VCaP (cell line): Measurements from ENCODE around the gene OR5AK2.
"Not testable (repeated sequence)": the region's sequence is repeated elsewhere in the genome, so short reads cannot be mapped to it uniquely, and the experiment has no call there.

ENCODE experiments used
- H3K27ac ChIP-seq: fragments of 450-650 bp; 2 replicates; pipeline ENCODE4 v1.5.1; 2017
- TF ChIP-seq, protein P1 (sequence below): fragments of 450-650 bp; conservative IDR thresholded peaks from 2 replicates; pipeline ENCODE4 v1.5.1; 2017; ENCODE audit warnings: mild to moderate bottlenecking, moderate library complexity

OR5AK2 gene, protein sequence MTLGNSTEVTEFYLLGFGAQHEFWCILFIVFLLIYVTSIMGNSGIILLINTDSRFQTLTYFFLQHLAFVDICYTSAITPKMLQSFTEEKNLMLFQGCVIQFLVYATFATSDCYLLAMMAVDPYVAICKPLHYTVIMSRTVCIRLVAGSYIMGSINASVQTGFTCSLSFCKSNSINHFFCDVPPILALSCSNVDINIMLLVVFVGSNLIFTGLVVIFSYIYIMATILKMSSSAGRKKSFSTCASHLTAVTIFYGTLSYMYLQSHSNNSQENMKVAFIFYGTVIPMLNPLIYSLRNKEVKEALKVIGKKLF

DNA sequence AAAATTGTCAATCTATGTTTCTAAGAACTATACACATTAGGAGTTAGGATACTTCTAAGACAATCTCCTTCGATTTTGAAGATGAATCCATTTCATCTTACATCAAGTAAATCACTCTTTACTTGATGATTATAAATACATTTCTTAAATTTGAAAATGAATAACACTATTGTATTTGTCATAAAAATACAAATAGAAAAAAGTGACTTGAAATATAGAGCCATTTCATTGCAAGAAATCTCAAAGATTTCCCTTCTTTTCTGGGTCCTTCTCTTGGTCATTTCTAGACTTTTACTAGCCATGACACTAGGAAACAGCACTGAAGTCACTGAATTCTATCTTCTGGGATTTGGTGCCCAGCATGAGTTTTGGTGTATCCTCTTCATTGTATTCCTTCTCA is at the start of gene OR5AK2:
OR5AK2 (plus strand) TSS at position 301 of the 400 bp plus-strand sequence; CDS start at position 301, 0 bp downstream.
- H3K27ac ChIP-seq, result no peak within 1 kb of the TSS
- TF ChIP-seq, protein P1, sequence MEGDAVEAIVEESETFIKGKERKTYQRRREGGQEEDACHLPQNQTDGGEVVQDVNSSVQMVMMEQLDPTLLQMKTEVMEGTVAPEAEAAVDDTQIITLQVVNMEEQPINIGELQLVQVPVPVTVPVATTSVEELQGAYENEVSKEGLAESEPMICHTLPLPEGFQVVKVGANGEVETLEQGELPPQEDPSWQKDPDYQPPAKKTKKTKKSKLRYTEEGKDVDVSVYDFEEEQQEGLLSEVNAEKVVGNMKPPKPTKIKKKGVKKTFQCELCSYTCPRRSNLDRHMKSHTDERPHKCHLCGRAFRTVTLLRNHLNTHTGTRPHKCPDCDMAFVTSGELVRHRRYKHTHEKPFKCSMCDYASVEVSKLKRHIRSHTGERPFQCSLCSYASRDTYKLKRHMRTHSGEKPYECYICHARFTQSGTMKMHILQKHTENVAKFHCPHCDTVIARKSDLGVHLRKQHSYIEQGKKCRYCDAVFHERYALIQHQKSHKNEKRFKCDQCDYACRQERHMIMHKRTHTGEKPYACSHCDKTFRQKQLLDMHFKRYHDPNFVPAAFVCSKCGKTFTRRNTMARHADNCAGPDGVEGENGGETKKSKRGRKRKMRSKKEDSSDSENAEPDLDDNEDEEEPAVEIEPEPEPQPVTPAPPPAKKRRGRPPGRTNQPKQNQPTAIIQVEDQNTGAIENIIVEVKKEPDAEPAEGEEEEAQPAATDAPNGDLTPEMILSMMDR, result no peak

DNA sequence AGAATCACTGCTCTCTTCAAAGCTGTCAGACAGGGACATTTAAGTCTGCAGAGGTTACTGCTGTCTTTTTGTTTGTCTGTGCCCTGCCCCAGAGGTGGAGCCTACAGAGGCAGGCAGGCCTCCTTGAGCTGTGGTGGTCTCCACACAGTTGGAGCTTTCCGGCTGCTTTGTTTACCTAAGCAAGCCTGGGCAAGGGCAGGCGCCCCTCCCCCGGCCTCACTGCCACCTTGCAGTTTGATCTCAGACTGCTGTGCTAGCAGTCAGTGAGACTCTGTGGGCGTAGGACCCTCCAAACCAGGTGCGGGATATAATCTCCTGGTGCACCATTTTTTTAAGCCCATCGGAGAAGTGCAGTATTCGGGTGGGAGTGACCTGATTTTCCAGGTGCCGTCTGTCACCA is 43.2 kb upstream of the OR5AK2 start:
- not testable (repeated sequence) for H3K27ac ChIP-seq

DNA sequence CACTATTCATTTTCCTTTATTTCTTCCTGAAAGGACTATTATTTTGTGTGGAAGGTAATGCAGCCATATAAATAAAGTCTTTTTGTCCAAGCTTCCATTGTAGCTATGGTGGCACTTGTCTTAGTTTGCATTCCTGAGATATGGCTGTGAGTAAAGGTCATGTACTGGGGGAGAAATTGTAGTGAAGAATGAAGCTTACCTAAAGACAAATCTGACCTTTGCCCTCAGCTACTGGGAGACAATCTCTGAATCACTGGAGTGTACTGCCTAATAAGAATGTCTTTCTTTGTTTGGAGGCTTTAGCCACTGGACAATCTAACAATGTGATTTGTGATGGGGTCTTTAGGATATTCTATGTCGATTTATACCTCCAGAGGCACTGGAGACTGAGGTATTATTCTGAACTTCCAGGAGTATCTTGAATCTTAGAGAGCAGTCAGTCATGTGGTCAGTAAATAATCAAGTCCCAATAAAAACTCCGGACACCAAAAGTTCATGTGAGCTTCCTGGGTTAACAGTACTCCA is 39.7 kb upstream of the OR5AK2 start:
- TF ChIP-seq, protein P1, result no peak
- H3K27ac ChIP-seq, result no peak overlapping the region

DNA sequence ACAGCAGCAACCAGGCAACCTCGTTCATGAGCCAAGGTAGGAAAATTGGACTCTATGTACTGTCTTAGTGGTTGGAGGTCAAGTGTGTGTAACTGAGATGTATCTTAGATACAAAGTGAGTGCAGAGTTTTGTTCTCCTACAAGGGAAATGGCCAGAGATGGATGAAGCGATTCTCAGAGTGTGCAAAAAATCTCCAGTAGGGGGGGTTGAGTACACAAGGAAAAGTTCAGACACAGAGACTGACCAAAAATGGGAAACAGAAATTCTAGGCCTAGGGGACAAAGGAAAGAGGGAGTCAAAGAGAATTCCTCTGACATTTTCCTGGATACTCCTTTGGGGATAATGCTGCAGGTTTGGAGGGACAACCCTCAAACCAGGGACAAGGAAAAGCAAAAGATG is 38.2 kb upstream of the OR5AK2 start:
- TF ChIP-seq, protein P1, result no peak
- no peak overlapping the region for H3K27ac ChIP-seq

DNA sequence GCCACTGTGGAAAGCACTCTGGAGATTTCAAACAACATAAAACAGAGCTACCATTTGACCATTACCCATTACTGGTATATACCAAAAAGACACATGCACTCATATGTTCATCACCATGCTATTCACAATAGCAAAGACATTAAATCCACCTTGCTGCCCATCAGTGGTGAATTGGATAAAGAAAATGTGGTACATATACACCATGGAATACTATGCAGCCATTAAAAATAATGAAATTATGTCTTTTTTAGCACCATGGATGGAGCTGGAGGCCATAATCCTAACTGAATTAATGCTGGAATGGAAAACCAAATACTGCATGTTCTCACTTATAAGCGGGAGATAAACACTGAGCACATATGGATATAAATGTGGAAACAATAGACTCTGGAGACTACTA is 34.8 kb upstream of the OR5AK2 start:
- H3K27ac ChIP-seq, result not testable (repeated sequence)

DNA sequence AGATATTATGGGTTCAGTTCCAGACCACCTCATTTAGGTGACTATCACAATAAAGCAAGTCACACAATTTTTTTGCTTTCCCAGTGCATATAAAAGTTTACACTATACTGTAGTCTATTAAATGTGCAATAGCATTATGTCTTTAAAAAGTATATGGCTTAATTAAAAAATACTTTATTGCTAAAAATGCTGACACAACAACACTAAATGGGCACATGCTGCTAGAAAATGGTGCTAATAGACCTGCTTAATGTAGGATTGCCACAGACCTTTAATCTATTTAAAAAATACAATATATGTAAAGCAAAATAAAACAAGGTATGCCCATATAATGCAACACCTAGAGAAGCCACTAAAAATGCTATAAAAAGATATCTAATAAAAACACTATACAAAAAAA is 27.1 kb upstream of the OR5AK2 start:
- TF ChIP-seq, protein P1, result no peak

DNA sequence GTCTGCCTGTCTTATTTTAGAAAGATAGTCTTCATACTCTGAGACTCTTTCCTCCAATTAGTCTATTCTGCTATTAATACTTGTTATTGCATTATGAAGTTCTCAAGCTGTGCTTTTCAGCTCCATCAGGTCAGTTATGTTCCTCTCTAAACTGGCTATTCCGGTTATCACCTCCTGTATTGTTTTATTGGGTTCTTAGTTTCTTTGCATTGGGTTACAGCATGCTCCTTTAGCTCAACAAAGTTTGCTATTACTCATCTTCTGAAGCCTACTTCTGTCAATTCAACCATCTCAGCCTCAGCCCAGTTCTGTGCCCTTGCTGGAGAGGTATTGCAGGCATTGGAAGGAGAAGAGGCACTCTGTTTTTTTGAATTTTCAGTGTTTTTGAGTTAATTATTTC is 21.0 kb upstream of the OR5AK2 start:
- TF ChIP-seq, protein P1, result no peak
- H3K27ac ChIP-seq, result no peak overlapping the region

More for the DNA sequence above, 27.1 kb upstream of the OR5AK2 start:
- no peak overlapping the region for H3K27ac ChIP-seq

DNA sequence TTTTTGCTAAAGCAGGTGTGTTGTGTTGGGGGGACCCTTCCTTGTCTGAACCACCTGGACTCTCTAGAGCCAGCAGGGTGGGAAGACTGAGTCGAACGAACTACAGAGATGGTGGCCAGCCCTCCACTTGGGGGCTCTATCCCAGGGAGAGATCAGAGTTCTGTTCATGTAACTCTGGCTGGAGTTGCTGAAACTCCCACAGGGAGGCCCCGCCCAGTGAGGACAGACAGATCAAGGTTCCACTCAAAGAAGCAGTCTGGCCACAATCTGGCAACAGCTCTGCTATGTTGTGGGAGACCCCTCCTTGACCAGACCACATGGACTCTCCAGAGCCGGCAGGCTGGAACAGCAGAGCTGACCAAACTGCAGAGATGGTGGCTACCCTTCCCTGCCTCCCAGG is 20.2 kb upstream of the OR5AK2 start:
- TF ChIP-seq, protein P1, result no peak
- H3K27ac ChIP-seq, result no peak overlapping the region

DNA sequence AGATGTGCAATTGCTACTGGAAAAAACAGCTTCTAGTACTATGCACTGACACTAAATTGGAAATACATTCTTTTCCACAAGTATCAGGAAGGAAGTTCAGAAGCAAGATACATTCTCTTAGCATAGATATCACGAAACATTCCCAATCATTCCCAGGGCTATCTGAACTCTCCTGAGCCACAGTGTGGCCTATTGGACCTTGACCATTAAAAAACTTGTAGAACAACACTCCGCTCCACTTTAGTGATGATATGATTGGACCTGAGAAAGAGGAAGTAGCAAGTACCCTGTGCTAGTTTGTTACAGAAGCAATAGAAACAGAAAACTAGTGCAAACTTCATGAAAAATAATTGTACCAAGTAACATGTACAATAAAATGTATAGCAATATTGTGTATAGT is 11.4 kb upstream of the OR5AK2 start:
- H3K27ac ChIP-seq, result no peak overlapping the region
- TF ChIP-seq, protein P1, result no peak
